Brain pericyte (primary cell): ENCODE measurements around the gene CLIC3.
A peak's percentile ranks its signal among the peaks of the same experiment; 100 is the strongest.

Source experiments
- DNase-seq: peaks from one replicate; pipeline ENCODE4 v3.0.0-alpha.2; 2012; ENCODE audit warnings: low read depth, low spot score

Gene CLIC3

GRCh38 chr9:136980669-136981478 is 15.5 kb downstream of the CLIC3 start:
- no peak for DNase-seq

GRCh38 chr9:136979769-136980587 is 16.4 kb downstream of the CLIC3 start:
- no peak for DNase-seq

DNA sequence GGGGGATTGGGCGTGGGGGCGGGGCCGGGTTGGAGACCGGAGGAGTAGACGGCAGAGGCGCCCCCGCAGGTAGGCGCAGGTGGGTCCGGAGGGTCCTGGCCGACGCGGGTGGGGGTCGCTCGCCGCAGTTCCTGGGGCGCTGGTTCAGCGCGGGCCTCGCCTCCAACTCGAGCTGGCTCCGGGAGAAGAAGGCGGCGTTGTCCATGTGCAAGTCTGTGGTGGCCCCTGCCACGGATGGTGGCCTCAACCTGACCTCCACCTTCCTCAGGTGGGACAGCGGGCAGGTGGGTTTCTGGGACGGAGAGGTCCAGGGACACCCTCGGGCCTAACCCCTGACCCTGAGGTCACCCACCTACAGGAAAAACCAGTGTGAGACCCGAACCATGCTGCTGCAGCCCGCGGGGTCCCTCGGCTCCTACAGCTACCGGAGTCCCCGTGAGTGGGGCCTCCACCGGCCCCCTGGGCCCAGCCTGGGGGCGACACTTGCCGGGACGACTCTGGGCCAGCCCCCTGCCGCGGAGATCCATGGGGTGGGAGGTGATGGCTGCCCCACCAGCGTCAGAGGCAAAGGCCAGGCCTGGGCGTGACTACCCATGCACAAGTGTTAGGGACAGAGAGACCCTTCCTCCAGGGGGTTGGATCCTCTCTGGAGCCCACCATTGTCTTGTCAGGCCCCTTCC is 17.4 kb downstream of the CLIC3 start:
- DNase-seq = no peak

GRCh38 chr9:136978073-136978864 is 18.1 kb downstream of the CLIC3 start:
- DNase-seq = no peak

DNA sequence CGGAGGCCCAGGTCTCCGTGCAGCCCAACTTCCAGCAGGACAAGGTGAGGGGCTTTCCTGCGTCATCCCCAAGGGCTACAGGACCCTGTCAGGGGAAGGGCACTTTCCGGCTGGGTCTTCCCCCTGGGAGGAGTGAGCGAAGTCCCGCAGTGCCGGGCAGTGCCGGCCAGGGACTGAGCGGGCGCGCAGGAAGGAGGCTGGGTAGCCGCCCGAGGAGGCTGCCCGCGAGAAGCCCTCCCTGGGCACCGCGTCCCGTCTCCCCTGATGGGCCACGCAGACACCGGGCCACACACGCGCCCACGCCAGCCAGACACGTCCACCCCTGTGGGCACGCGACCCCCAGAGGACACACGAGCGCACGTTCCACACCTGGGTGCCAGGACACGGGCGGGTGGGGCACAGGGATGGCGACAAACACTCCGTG is 18.7 kb downstream of the CLIC3 start:
- DNase-seq = no peak

- peak; percentile 76 for DNase-seq
Measured at GRCh38 chr9:136977223-136977622, 19.1 kb downstream of the CLIC3 start, which contains the start of gene PTGDS. TSS of gene PTGDS (plus strand) at chr9:136977504. CDS start at chr9:136977579, 75 bp downstream.

GRCh38 chr9:136975644-136976043 is 20.7 kb downstream of the CLIC3 start:
- no peak for DNase-seq

- DNase-seq = no peak
Measured at GRCh38 chr9:136974817-136975535, 21.4 kb downstream of the CLIC3 start.

DNA sequence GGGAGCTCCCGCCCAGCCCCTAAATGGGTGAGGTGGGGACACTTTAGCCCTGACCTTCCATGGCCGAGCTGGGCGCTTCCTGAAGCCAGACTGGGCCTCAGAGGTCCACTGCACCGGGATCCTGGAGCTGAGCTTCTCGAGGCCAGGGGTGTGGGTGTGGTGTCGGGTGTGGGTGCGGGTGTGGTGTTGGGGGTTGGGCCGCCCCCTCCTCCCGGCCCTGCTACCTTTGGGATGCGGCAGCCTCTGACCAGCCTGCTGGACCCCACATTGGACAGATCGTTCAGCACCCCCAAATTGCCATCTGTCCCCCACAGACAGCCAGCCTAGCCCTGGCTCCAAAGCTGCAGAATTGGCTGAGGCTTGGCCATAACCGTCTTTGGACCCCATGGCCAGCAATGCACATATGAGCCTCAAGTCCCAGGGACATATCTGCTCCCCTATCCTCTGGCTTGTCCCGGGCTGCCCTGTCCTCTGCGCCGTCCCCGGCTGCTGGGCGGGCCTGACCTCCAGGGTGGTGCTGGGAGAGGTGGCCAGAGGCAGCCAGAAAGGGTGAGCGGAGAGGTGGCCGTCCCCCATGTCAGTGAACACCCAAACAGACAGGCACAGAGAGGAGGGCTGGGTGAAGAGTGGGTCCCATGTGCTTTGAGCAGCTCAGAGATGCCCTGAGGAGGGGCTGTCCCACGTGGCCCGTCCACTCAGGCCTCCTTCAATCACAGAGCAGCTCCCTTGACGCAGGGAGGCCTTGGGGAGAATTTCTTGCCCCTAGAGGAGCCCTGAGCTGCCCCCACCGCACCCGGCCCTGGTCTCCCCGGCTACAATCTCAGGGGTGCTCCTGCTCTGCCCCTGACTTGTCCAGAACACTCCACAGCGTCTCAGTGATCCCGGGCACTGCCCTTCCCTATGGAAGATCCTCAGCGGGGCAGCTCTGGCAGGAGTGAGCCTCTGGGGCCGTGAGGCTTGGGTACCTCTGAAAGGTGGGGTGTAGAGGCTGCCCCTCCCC is 22.4 kb downstream of the CLIC3 start:
- no peak for DNase-seq

GRCh38 chr9:136972743-136973142 is 23.6 kb downstream of the CLIC3 start:
- DNase-seq = no peak

- no peak for DNase-seq
Measured at GRCh38 chr9:136972335-136972734, 24.0 kb downstream of the CLIC3 start.

GRCh38 chr9:136971746-136972145 is 24.6 kb downstream of the CLIC3 start:
- DNase-seq = no peak

DNA sequence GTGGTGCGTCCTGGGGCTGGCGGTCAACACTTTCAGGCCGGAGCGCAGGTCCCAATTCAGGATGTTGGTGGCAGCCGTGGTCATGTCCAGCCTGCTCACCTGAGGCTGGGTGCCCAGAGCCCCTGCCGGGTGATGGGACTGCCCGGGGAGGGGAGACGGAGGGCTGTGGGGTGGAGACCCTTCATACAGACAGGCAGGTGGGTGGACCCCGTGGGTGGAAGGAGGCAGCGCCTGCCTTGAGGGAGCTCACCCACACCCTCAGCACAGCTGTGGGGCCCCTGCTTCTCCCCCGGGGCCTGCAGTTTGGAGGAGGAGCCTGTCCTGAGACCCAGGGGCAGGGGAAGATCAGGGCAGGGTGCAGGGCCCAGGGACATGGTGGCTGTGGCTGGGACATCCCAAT is 26.0 kb downstream of the CLIC3 start:
- no peak for DNase-seq

DNA sequence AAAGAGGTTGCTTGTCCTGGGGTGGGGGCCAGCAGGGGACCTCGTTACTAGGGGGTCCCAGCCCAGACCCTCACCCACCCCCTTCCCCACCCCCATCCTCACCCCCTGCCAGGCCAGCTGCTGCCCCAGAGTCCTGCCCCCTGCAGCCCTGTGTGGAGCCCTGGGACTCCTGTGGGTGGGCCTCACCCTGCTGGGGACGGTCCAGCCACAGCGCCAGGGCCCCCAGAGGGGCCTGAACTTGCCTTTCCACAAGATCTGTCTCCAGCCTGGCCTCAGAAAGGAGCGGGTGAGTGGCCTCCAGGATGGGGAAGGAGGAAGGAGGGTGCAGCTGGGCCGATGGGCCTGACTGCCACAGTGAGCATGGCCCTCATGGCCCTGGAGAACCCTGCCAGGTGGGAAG is 26.6 kb downstream of the CLIC3 start:
- DNase-seq = no peak

DNA sequence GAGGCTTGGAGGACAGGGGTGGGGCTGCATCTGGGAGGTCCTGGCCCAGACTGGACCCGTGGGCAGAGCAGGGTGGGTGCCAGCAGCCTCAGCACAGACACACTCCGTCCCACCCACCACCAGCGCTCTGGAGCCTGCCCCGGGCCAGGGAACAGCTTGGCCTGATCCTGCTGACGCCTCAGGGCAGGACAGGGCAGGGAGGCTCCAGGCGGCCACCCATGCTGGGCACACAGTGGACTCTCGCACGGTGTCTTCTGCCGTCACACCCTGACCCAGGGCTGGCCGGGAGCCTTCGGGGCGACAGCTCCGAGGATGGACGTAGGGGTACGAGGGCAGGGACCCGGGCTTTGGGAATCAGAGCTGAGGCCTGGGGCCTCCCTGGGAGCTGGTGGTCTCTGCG is 27.2 kb downstream of the CLIC3 start:
- no peak for DNase-seq

DNA sequence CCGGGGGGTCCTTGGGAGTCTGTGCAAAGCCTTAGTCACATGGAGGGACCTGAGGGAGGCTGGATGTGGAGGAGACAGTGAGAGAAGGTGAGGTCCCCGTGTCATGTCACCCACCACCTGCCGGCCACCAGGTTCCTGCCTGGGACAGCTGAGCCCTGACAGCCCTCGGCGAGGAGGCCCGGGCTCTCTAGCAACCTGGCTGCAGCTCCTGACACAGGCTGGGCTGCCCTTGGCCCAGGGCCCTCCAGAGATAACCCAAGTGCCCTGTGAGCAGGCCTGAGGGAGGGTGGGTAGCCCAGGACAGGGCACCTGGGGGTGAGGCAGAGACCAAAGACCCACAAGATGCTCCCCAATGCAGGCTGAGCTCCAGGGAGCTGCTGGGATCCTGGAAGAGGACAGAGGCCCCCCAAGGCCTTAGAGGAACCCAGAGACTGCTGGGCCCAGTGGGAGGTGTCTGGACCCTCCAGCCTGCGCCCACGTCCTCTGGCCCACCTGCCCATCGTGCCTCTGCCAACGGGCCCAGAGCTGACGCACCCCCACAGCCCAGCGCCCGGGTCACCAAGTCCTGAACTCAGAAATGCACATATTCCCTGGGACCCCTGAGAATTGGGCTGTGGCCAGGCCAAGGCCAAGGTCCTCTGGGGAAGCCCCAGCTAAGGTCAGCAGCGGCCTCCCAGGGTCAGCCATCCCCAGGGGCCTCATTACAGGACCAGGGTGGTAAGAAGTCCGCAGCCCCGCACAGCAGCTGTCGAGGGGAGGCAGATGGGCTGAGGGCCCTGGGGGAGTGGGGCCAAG is 27.8 kb downstream of the CLIC3 start:
- DNase-seq = no peak

- no peak for DNase-seq
Measured at GRCh38 chr9:136965771-136966484, 30.4 kb downstream of the CLIC3 start.

- DNase-seq = no peak
Measured at GRCh38 chr9:136964833-136965422, 31.4 kb downstream of the CLIC3 start.
